Urinary bladder (tissue), 4 donors: ENCODE data around the gene RPUSD1. TPM values are rescaled to one million over a fixed set of nuclear protein-coding genes. Genes with fewer than 3 reads are reported as not detected.
A peak's percentile ranks its signal among the peaks of the same experiment; 100 is the strongest.

Source experiments
- DNase-seq: peaks from one replicate; pipeline ENCODE4 v3.0.0-alpha.2; 2015; ENCODE audit errors: extremely low spot score
- H3K27ac ChIP-seq: one replicate; pipeline ENCODE4 v1.5.1; 2013; ENCODE audit warnings: low read depth, mild to moderate bottlenecking, moderate library complexity
- H3K36me3 ChIP-seq: one replicate; pipeline ENCODE4 v1.6.1; 2013; ENCODE audit warnings: mild to moderate bottlenecking, moderate library complexity; ENCODE audit not compliant: insufficient read depth
- H3K4me1 ChIP-seq: one replicate; pipeline ENCODE4 v1.6.1; 2013; ENCODE audit warnings: mild to moderate bottlenecking, moderate library complexity; ENCODE audit not compliant: insufficient read depth
- H3K4me3 ChIP-seq: one replicate; pipeline ENCODE4 v1.5.1; 2013; ENCODE audit warnings: low read depth, low read length
- WGBS: extraction: QIAGEN DNeasy Blood & Tissue Kit; methylation state at CpG from one replicate; pipeline ENCODE4 v1.1.7; 2013; 5-methylcytosine and 5-hydroxymethylcytosine counted together
- polyA plus RNA-seq: library from polyadenylated mRNA; stranded (reverse); fragments of 200-250 nt; gene quantifications from one replicate; pipeline ENCODE4 v1.2.3, GENCODE V29; 2013
- total RNA-seq: library from RNA; depleted of rRNA; stranded (reverse); fragments of >200 nt; gene quantifications from one replicate; pipeline ENCODE4 v1.2.3, GENCODE V29; 2014
- donor health status: healthy with polysubstance abuse.
- donor health status: healthy.

The RPUSD1 gene
- total and polyA plus RNA-seq, 2 donors: 8.1 to 21.6 TPM

GRCh38 chr16:790086-790485 lies 1.9 kb upstream of the RPUSD1 start:
- no peak overlapping the region for H3K4me3 ChIP-seq
- 93% methylated on average over 17 of the region's 17 CpGs for WGBS
- no peak overlapping the region for H3K27ac ChIP-seq
- H3K4me1 ChIP-seq: no peaks in the 10 kb centered on the region
- DNase-seq: no peak
- H3K36me3 ChIP-seq: no peaks in the 10 kb centered on the region

- H3K4me3 ChIP-seq: peak overlapping the region; percentile 52
- no peaks in the 10 kb centered on the region for H3K36me3 ChIP-seq
- no peaks in the 10 kb centered on the region for H3K4me1 ChIP-seq
- WGBS: 69% methylated on average over 33 of the region's 33 CpGs
- H3K27ac ChIP-seq: no peak overlapping the region
- no peak for DNase-seq
Observed at GRCh38 chr16:789191-789850, 1.1 kb upstream of the RPUSD1 start.

DNA sequence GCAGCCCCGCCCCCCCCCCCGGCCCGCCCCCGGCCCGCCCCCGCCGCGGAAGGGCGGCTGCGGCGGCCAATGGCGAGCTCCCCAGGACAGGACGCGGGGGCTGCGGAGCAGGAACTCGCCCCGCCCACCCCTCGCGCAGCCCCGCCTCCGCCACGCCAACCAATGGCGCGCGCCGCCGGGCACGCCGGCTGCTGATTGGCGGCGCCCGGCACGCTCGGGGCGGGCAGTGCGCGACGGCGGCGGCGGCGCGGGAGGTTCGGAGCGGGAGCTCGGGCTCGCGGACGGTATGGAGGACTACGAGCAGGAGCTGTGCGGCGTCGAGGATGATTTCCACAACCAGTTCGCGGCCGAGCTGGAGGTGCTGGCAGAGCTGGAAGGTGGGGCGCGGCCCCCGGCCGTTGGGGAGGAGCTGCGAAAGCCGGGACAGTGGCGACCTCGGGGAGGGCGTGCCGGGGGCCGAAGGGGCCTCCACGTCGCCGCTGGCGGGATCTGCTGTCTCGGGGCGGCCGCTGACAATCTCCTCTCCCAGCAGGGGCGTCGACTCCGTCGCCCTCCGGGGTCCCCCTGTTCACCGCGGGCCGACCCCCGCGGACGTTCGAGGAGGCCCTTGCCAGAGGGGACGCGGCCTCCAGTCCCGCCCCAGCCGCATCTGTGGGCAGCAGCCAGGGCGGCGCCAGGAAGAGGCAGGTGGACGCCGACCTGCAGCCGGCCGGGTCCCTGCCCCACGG lies 382 bp upstream of the RPUSD1 start, which contains the start of gene CHTF18:
Gene CHTF18, plus strand, starts transcription at position 222 of the 728 bp plus-strand sequence. Its CDS starts 65 bp downstream, at position 287.
- Histone ChIP-seq H3K36me3 (no peaks in the 10 kb centered on the region), H3K4me3 (peak within 1 kb of the TSS; percentile 90), H3K4me1 (no peaks in the 10 kb centered on the region), H3K27ac (no peak within 1 kb of the TSS)
- DNase-seq: peak; percentile 59
- WGBS: under 1% methylated on average over 97 of the region's 97 CpGs

- no peaks in the 10 kb centered on the region for H3K36me3 ChIP-seq
- H3K27ac ChIP-seq: no peak overlapping the region
- 40% methylated on average over 47 of the region's 47 CpGs for WGBS
- no peaks in the 10 kb centered on the region for H3K4me1 ChIP-seq
- DNase-seq: no peak
- H3K4me3 ChIP-seq: peak overlapping the region; percentile 90
Observed at GRCh38 chr16:787321-787966, 737 bp downstream of the RPUSD1 start.

GRCh38 chr16:785563-786535 lies 2.3 kb downstream of the RPUSD1 start:
- no peak for DNase-seq
- Histone ChIP-seq H3K4me1 (no peaks in the 10 kb centered on the region), H3K27ac (no peak overlapping the region), H3K36me3 (no peaks in the 10 kb centered on the region), H3K4me3 (no peak overlapping the region)
- WGBS: 66% methylated on average over 58 of the region's 58 CpGs

DNA sequence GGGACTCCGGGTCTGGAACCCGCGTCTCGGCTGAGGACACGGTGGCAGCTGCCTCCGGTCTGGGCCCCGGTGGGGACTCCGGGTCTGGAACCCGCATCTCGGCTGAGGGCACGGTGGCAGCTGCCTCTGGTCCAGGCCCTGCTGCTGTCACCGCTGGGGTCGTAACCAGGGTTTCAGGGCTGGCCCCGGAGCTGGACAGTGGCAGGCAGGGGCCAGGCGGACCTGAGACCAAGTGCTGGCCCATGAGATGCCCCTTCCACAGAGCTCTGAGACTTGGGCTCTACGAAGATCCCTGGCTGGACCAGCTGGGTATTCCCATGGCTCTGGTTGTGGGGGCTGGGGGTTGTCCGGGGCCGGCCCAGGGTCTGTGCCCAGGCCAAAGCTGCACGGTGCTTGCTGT lies 3.8 kb downstream of the RPUSD1 start:
- 91% methylated on average over 19 of the region's 19 CpGs for WGBS
- Histone ChIP-seq H3K36me3 (no peaks in the 10 kb centered on the region), H3K4me3 (no peak overlapping the region), H3K4me1 (no peaks in the 10 kb centered on the region), H3K27ac (no peak overlapping the region)
- no peak for DNase-seq

- no peaks in the 10 kb centered on the region for H3K36me3 ChIP-seq
Observed at GRCh38 chr16:783404-784161, 4.6 kb downstream of the RPUSD1 start.

GRCh38 chr16:782766-783403 lies 5.3 kb downstream of the RPUSD1 start:
- Histone ChIP-seq H3K4me3 (no peak overlapping the region), H3K4me1 (no peaks in the 10 kb centered on the region), H3K27ac (no peak overlapping the region), H3K36me3 (no peaks in the 10 kb centered on the region)
- DNase-seq: no peak
- WGBS: 72% methylated on average over 36 of the region's 36 CpGs

More at GRCh38 chr16:783404-784161, 4.6 kb downstream of the RPUSD1 start:
- H3K4me1 ChIP-seq: no peaks in the 10 kb centered on the region
- 37% methylated on average over 17 of the region's 17 CpGs for WGBS
- H3K27ac ChIP-seq: no peak overlapping the region
- no peak for DNase-seq
- no peak overlapping the region for H3K4me3 ChIP-seq

DNA sequence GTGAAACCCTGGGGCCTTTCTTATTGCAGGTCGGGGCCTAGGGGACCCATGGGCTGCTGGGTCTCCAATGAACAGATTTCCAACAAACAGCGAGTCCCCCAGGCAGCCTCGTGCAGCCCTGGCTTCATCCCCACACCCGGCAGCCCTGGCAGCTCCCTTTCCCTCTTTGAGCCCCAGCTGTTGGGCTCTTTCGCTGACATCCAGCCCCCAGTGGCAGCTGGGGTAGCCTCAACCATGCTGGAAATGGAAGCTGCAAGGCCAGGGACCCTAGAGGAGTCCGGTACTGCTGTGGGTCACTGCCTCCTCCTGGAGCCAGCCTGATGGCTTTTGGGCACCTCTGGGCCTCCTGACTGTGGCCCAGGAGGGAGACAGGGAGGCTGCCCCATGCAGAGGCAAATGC lies 5.9 kb downstream of the RPUSD1 start:
- no peak for DNase-seq
- Histone ChIP-seq H3K36me3 (no peaks in the 10 kb centered on the region), H3K4me3 (no peak overlapping the region), H3K27ac (no peak overlapping the region), H3K4me1 (no peaks in the 10 kb centered on the region)
- WGBS: 50% methylated on average over 6 of the region's 6 CpGs

- H3K27ac ChIP-seq: no peak overlapping the region
- H3K4me1 ChIP-seq: no peaks in the 10 kb centered on the region
- H3K4me3 ChIP-seq: no peak overlapping the region
- 69% methylated on average over 19 of the region's 19 CpGs for WGBS
- DNase-seq: no peak
- H3K36me3 ChIP-seq: no peaks in the 10 kb centered on the region
Observed at GRCh38 chr16:781346-782010, 6.7 kb downstream of the RPUSD1 start.

DNA sequence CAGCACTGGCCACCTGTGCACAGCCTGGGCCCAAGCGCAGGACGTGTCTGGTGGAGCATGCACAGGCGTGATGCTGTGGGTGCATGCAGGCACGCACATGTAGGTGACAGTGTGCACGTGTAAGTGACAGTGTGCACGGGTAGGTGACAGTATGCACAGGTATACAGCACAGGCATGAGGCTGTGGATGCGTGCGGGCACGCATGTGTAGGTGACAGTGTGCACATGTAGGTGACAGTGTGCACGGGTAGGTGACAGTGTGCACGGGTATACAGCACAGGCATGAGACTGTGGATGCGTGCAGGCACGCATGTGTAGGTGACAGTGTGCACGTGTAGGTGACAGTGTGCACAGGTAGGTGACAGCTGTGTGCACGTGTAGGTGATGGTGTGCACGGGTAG lies 7.9 kb downstream of the RPUSD1 start:
- no peak for DNase-seq
- H3K4me1 ChIP-seq: no peaks in the 10 kb centered on the region
- no peak overlapping the region for H3K4me3 ChIP-seq
- 89% methylated on average over 16 of the region's 16 CpGs for WGBS
- H3K27ac ChIP-seq: no peak overlapping the region
- H3K36me3 ChIP-seq: no peaks in the 10 kb centered on the region

- no peak for DNase-seq
- Histone ChIP-seq H3K36me3 (no peaks in the 10 kb centered on the region), H3K27ac (no peak overlapping the region), H3K4me3 (no peak overlapping the region), H3K4me1 (no peaks in the 10 kb centered on the region)
- WGBS: 70% methylated on average over 13 of the region's 13 CpGs
Observed at GRCh38 chr16:779561-779960, 8.6 kb downstream of the RPUSD1 start.
